Tibial nerve (tissue), 4 donors: ENCODE measurements around the gene MEF2C.
"Not testable (repeated sequence)": the region's sequence is repeated elsewhere in the genome, so short reads cannot be mapped to it uniquely, and the experiment has no call there.

Experiments used
- CTCF ChIP-seq, 5 experiments: fragments of 200-600 bp in 3 of 5; fragments of 450-650 bp in 2 of 5; sonication (generic) in 3 of 5; IDR thresholded peaks; one replicate each; pipeline ENCODE4 v1.5.1; 2016 to 2019; ENCODE audit warnings: antibody characterized with exemption in 5 of 5, mild to moderate bottlenecking in 3 of 5, moderate library complexity in 2 of 5
- EP300 ChIP-seq, 2 donors: sonication (generic); formaldehyde crosslinking; IDR thresholded peaks; one replicate each; pipeline ENCODE4 v1.6.1; 2017; ENCODE audit warnings: antibody characterized with exemption in 2 of 2, mild to moderate bottlenecking in 1 of 2
- POLR2A ChIP-seq, 2 donors: fragments of 450-650 bp; IDR thresholded peaks; one replicate each; pipeline ENCODE4 v1.6.1; 2017; ENCODE audit warnings: antibody characterized with exemption in 2 of 2, mild to moderate bottlenecking in 2 of 2, moderate library complexity in 2 of 2

GRCh38 chr5:88793797-88794196 is 89.2 kb downstream of the MEF2C start:
- TF ChIP-seq CTCF, POLR2A, EP300 (IDR thresholded peaks at IDR 0.05): not testable (repeated sequence)
